Common myeloid progenitor, CD34-positive (primary cell): Measurements from ENCODE around the gene NTPCR.

Source experiments
- CTCF ChIA-PET: fragments of 350-600 bp; sonication (Branson Sonifier 250); formaldehyde crosslinking; loops from one replicate; lab custom pipeline; 2021; ENCODE audit warnings: antibody characterized with exemption; lab: Charles Lee
- POLR2A ChIA-PET: fragments of 350-600 bp; sonication (Branson Sonifier 250); formaldehyde crosslinking; loops from one replicate; lab custom pipeline; 2021; ENCODE audit warnings: antibody characterized with exemption; lab: Charles Lee
- DNase-seq, 3 donors: peaks; one replicate each; pipeline versions ENCODE4 v3.0.0 to v3.0.0-alpha.2; 2013
- H3K27ac ChIP-seq, 2 experiments: 1 replicate in 1 of 2; 2 replicates in 1 of 2; pipeline ENCODE4 v1.7.0; 2013; ENCODE audit warnings: inconsistent platforms in 2 of 2, low read length in 2 of 2, mild to moderate bottlenecking in 2 of 2, low read depth in 1 of 2, moderate library complexity in 1 of 2; ENCODE audit not compliant: severe bottlenecking in 2 of 2, insufficient read depth in 1 of 2, poor library complexity in 1 of 2
- H3K27me3 ChIP-seq, 5 experiments: replicated peaks in 2 of 5; 1 replicate in 3 of 5; 2 replicates in 2 of 5; pipeline versions ENCODE4 v1.6.1 to v1.7.0; 2013; ENCODE audit warnings: low read length in 4 of 5, mild to moderate bottlenecking in 2 of 5, moderate library complexity in 2 of 5, inconsistent platforms in 1 of 5; ENCODE audit not compliant: insufficient read depth in 5 of 5, control insufficient read depth in 4 of 5
- H3K36me3 ChIP-seq, 4 experiments: 1 replicate in 2 of 4; 2 replicates in 2 of 4; pipeline versions ENCODE4 v1.6.1 to v1.7.0; 2013; ENCODE audit warnings: low read length in 3 of 4, control low read depth in 1 of 4, mild to moderate bottlenecking in 1 of 4; ENCODE audit not compliant: control insufficient read depth in 4 of 4, insufficient read depth in 4 of 4
- H3K4me1 ChIP-seq, 4 experiments: 1 replicate in 3 of 4; 2 replicates in 1 of 4; pipeline versions ENCODE4 v1.6.1 to v1.7.1; 2013; ENCODE audit warnings: low read length in 3 of 4, mild to moderate bottlenecking in 3 of 4, control low read depth in 1 of 4, inconsistent platforms in 1 of 4, moderate library complexity in 1 of 4; ENCODE audit not compliant: control insufficient read depth in 4 of 4, insufficient read depth in 4 of 4; ENCODE audit errors: control extremely low read depth in 1 of 4
- H3K4me3 ChIP-seq, 7 experiments: 1 replicate in 4 of 7; 2 replicates in 3 of 7; pipeline versions ENCODE4 v1.5.1 to v1.7.0; 2013; ENCODE audit warnings: mild to moderate bottlenecking in 7 of 7, low read length in 6 of 7, moderate library complexity in 6 of 7, inconsistent platforms in 2 of 7, low read depth in 2 of 7, control low read depth in 1 of 7; ENCODE audit not compliant: insufficient read depth in 4 of 7, control insufficient read depth in 1 of 7; ENCODE audit errors: extremely low read depth in 1 of 7
- H3K9me3 ChIP-seq, 5 experiments: 1 replicate in 4 of 5; 2 replicates in 1 of 5; pipeline versions ENCODE4 v1.6.1 to v1.7.1; 2013; ENCODE audit warnings: low read length in 4 of 5, mild to moderate bottlenecking in 2 of 5, inconsistent platforms in 1 of 5, low read depth in 1 of 5, moderate library complexity in 1 of 5; ENCODE audit not compliant: control insufficient read depth in 4 of 5, insufficient read depth in 2 of 5; ENCODE audit errors: control extremely low read depth in 1 of 5
- WGBS: methylation state at CpG from one replicate; pipeline ENCODE4 v1.1.5; 2013; ENCODE audit not compliant: insufficient coverage; 5-methylcytosine and 5-hydroxymethylcytosine counted together

NTPCR gene

GRCh38 chr1:232958067-232958466, 7.7 kb downstream of the NTPCR start:
- CTCF ChIA-PET, result no interaction called here
- DNase-seq, result no peak
- no peak overlapping the region for H3K4me3 ChIP-seq
- H3K27me3 ChIP-seq, result no peaks in the 10 kb centered on the region
- peaks cover 2 to 13% (median 11%) of the 10 kb centered on the region in 5 experiments for H3K9me3 ChIP-seq
- H3K36me3 ChIP-seq, result peaks cover 20 to 38% (median 28%) of the 10 kb centered on the region in 4 experiments
- H3K4me1 ChIP-seq, result peaks cover 7 to 13% (median 9%) of the 10 kb centered on the region in 4 experiments
- 83% methylated on average over 1 of the region's 1 CpG for WGBS
- no peak overlapping the region for H3K27ac ChIP-seq
- POLR2A ChIA-PET, result no interaction called here

DNA sequence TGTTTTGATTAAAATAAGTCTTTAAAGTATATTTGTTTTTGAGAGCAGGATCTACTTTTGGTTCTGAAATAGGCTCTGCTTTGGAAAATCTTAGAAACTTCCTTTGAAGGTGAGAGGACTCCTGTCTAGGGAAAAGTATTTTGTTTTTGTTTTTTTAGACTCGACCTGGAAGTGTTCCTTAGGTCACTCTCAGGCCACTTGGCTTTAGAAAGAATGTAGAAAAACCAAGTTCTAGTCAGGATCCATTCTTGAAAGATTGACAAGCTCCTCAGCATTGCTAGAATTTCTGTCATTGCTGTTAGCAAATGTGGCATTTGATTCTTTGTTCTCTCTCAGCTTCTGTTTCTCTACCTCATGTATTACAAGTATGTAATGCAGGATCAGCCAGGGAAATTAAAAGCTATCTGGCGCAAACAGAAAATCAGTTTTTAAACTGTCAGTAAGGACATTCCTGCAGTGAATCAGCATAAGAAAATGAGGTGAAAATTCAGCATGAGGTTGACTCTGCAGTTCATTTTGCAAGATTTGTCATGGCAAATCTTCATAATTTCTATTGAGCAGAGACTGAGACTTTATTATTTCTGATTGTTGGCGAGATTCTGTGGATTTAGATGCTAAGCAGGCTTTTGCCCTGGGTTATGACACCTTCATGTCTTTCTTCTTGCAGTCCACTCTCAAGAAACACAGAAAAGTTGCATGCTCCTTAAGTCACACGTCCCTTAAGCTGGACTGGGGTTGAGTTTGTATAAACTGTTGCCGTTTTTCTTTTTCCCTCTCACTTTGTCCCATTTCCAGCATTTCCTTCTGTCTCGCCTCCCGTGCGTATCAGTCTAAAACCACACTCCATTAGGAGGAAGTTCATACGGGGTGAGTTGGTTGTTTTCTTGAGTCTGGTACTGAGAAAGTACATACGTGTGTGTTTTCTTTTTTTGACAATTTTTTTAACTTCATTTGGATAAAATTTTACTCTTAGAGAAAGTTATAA, 12.6 kb downstream of the NTPCR start:
- Histone ChIP-seq H3K27me3 (no peaks in the 10 kb centered on the region), H3K4me1 (peaks cover 13 to 43% (median 22%) of the 10 kb centered on the region in 4 experiments), H3K27ac (peak overlapping the region; percentile 69 to 82), H3K36me3 (peaks cover 8 to 30% (median 13%) of the 10 kb centered on the region in 4 experiments), H3K4me3 (peak overlapping the region in 6 of 7 experiments; percentile 11 to 67 (median 43)), H3K9me3 (peaks cover 2 to 8% (median 7%) of the 10 kb centered on the region in 5 experiments)
- peak; percentile 72 to 86 (median 74) for DNase-seq
- CTCF ChIA-PET, result interaction anchor here (1.1 to 1.3 kb wide), 2 partner anchors 10 to 18 kb away, joined by 3 read pairs; no protein-coding TSS in a partner anchor
- 51% methylated on average over 2 of the region's 10 CpGs for WGBS
- POLR2A ChIA-PET, result interaction anchor here (0.9 to 1.1 kb wide), 2 partner anchors 11 to 15 kb away, joined by 3 to 4 read pairs; no protein-coding TSS in a partner anchor

GRCh38 chr1:232964601-232965000, 14.2 kb downstream of the NTPCR start:
- H3K27ac ChIP-seq, result no peak overlapping the region
- CTCF ChIA-PET, result interaction anchor here (1.0 to 1.7 kb wide), 2 partner anchors 13 to 155 kb away, joined by 3 to 4 read pairs; no protein-coding TSS in a partner anchor
- 100% methylated on average over 1 of the region's 4 CpGs for WGBS
- H3K36me3 ChIP-seq, result peaks cover 3 to 22% (median 11%) of the 10 kb centered on the region in 4 experiments
- no peaks in the 10 kb centered on the region for H3K9me3 ChIP-seq
- H3K4me1 ChIP-seq, result peaks cover 17 to 49% (median 29%) of the 10 kb centered on the region in 4 experiments
- DNase-seq, result no peak
- POLR2A ChIA-PET, result no interaction called here
- H3K4me3 ChIP-seq, result no peak overlapping the region
- no peaks in the 10 kb centered on the region for H3K27me3 ChIP-seq

GRCh38 chr1:232965124-232965911, 14.9 kb downstream of the NTPCR start:
- 89% methylated on average over 8 of the region's 10 CpGs for WGBS
- Histone ChIP-seq H3K9me3 (no peaks in the 10 kb centered on the region), H3K36me3 (peaks cover 6 to 27% (median 15%) of the 10 kb centered on the region in 4 experiments), H3K4me1 (peaks cover 17 to 49% (median 29%) of the 10 kb centered on the region in 4 experiments), H3K4me3 (no peak overlapping the region), H3K27ac (no peak overlapping the region), H3K27me3 (no peaks in the 10 kb centered on the region)
- ChIA-PET POLR2A (no interaction called here), CTCF (interaction anchor here (0.6 to 3.9 kb wide), 5 partner anchors 12 to 155 kb away, joined by 3 to 21 read pairs (median 4); no protein-coding TSS in a partner anchor)
- no peak for DNase-seq

DNA sequence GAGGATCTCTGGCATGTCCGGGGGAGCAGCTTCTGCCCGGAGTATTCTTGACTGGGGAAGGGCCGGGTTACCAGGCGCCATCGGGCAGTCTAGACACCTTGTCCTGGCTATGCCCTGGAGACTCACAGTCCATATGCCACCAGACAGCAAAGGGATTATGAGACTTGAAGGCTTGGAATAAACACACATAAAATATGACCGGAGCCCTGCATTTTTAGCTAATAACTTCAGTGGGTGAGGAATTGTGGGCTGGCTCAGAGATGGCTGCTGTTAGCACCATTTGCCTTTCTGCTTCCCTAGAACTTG, 15.5 kb downstream of the NTPCR start:
- Histone ChIP-seq H3K4me1 (peaks cover 17 to 49% (median 29%) of the 10 kb centered on the region in 4 experiments), H3K4me3 (no peak overlapping the region), H3K27me3 (no peaks in the 10 kb centered on the region), H3K27ac (no peak overlapping the region), H3K36me3 (peaks cover 5 to 32% (median 19%) of the 10 kb centered on the region in 4 experiments), H3K9me3 (peaks cover 0 to under 1% (median 0%) of the 10 kb centered on the region in 5 experiments)
- DNase-seq, result no peak
- WGBS, result 88% methylated on average over 5 of the region's 6 CpGs
- POLR2A ChIA-PET, result no interaction called here
- CTCF ChIA-PET, result interaction anchor here (0.6 to 3.9 kb wide), 4 partner anchors 12 to 55 kb away, joined by 3 to 21 read pairs (median 4); no protein-coding TSS in a partner anchor

DNA sequence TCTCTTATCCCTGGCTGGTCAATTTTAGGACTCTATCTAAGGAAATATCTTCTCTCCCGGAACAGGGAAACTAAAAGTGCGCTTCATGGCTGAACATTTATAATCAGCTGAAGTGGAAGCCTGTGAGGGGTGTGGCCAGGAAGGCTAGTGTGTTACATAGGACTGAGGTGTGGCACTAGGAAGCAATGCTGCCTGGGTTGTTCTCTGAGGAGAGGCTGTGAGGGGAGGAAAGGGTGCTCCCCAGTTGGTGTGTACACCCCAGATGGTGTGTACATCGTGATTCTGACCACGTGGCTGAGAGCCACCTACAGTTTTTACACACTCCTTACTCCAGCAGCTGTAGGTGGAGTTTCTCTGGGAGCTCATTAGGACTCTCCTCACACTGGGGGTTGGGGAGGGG, 16.3 kb downstream of the NTPCR start:
- ChIA-PET POLR2A (no interaction called here), CTCF (interaction anchor here (1.4 to 3.9 kb wide), 3 partner anchors 11 to 26 kb away, joined by 4 to 21 read pairs (median 4); no protein-coding TSS in a partner anchor)
- no peak for DNase-seq
- Histone ChIP-seq H3K4me1 (peaks cover 17 to 49% (median 29%) of the 10 kb centered on the region in 4 experiments), H3K9me3 (peaks cover 0 to 3% (median 0%) of the 10 kb centered on the region in 5 experiments), H3K27ac (no peak overlapping the region), H3K27me3 (no peaks in the 10 kb centered on the region), H3K36me3 (peaks cover 3 to 40% (median 25%) of the 10 kb centered on the region in 4 experiments), H3K4me3 (no peak overlapping the region)
- WGBS, result 10% methylated on average over 2 of the region's 4 CpGs
